Stimulated activated CD4-positive, alpha-beta T cell treated with anti-CD3 and anti-CD28 coated beads, TNF-alpha, amount 100 ng/mL, for 24 hours (primary cell): ENCODE data around the gene CYP4F8.

Experiments
- DNase-seq, 3 experiments: peaks; one replicate each; pipeline ENCODE4 v3.0.0-alpha.2; 2020; ENCODE audit warnings: low read depth in 3 of 3

CYP4F8 gene

GRCh38 chr19:15616627-15617270 lies 1.7 kb downstream of the CYP4F8 start:
- no peak for DNase-seq

- no peak for DNase-seq
Observed at GRCh38 chr19:15618321-15618720, 3.3 kb downstream of the CYP4F8 start.

GRCh38 chr19:15621801-15622200 lies 6.8 kb downstream of the CYP4F8 start:
- no peak for DNase-seq

- no peak for DNase-seq
Observed at GRCh38 chr19:15622991-15623390, 8.0 kb downstream of the CYP4F8 start.

- DNase-seq: no peak
Observed at GRCh38 chr19:15623711-15624318, 8.8 kb downstream of the CYP4F8 start.

- no peak for DNase-seq
Observed at GRCh38 chr19:15628236-15629002, 13.4 kb downstream of the CYP4F8 start.

GRCh38 chr19:15629003-15629880 lies 14.2 kb downstream of the CYP4F8 start:
- peak; percentile 82 to 86 (median 84) for DNase-seq

- DNase-seq: no peak
Observed at GRCh38 chr19:15631817-15632216, 16.8 kb downstream of the CYP4F8 start.

- no peak for DNase-seq
Observed at GRCh38 chr19:15633082-15633835, 18.2 kb downstream of the CYP4F8 start.

GRCh38 chr19:15634105-15634504 lies 19.1 kb downstream of the CYP4F8 start:
- no peak for DNase-seq

- DNase-seq: no peak
Observed at GRCh38 chr19:15635016-15635805, 20.2 kb downstream of the CYP4F8 start.

GRCh38 chr19:15636026-15636425 lies 21.0 kb downstream of the CYP4F8 start:
- no peak for DNase-seq

GRCh38 chr19:15639596-15639995 lies 24.6 kb downstream of the CYP4F8 start:
- no peak for DNase-seq

GRCh38 chr19:15640294-15640903 lies 25.4 kb downstream of the CYP4F8 start, which contains the start of gene CYP4F3:
CYP4F3 (plus strand) TSS chr19:15640897; CDS start chr19:15641416, 519 bp downstream.
- DNase-seq: no peak

GRCh38 chr19:15640904-15641597 lies 26.0 kb downstream of the CYP4F8 start:
- DNase-seq: no peak

- no peak for DNase-seq
Observed at GRCh38 chr19:15641901-15642491, 27.0 kb downstream of the CYP4F8 start.

GRCh38 chr19:15642807-15643206 lies 27.8 kb downstream of the CYP4F8 start:
- DNase-seq: no peak

GRCh38 chr19:15643387-15643786 lies 28.4 kb downstream of the CYP4F8 start:
- DNase-seq: no peak
